H1 (cell line): ENCODE results near the gene NXPH1. TPM values are rescaled to one million over a fixed set of nuclear protein-coding genes. Genes with fewer than 3 reads are reported as not detected.

Source experiments
- CTCF ChIA-PET: fragments of 300-600 bp; sonication (Branson Sonifier 250); formaldehyde crosslinking; loops from one replicate; lab custom pipeline; 2021; ENCODE audit not compliant: partially characterized antibody; lab: Charles Lee
- POLR2A ChIA-PET: fragments of 300-600 bp; sonication (Branson Sonifier 250); formaldehyde crosslinking; loops from one replicate; lab custom pipeline; 2021; ENCODE audit warnings: inconsistent platforms; ENCODE audit not compliant: partially characterized antibody; lab: Charles Lee
- DNase-seq, 2 experiments: peaks; one replicate each; pipeline versions ENCODE4 v3.0.0 to v3.0.0-alpha.2; 2010 to 2022; ENCODE audit warnings: low spot score in 2 of 2, low read depth in 1 of 2, mixed read lengths in 1 of 2
- FAIRE-seq: peaks from 2 replicates; lab custom pipeline; 2011; peaks lifted over from hg19 to GRCh38; lab: Jason Lieb, UNC
- H2AFZ ChIP-seq: 2 replicates; pipeline ENCODE4 v1.8.1; 2012; ENCODE audit warnings: low read length, inconsistent platforms
- H2AK5ac ChIP-seq: 2 replicates; pipeline ENCODE4 v1.6.1; 2013; ENCODE audit warnings: low read depth, low read length
- H2BK120ac ChIP-seq: replicated peaks from 2 replicates; pipeline ENCODE3; 2013; ENCODE audit warnings: low read depth, low read length, inconsistent platforms
- H2BK12ac ChIP-seq: 2 replicates; pipeline ENCODE4 v1.6.1; 2013; ENCODE audit warnings: low read depth, low read length
- H2BK15ac ChIP-seq: 2 replicates; pipeline ENCODE4 v1.6.1; 2013; ENCODE audit warnings: low read length
- H2BK20ac ChIP-seq: 2 replicates; pipeline ENCODE4 v1.6.1; 2013; ENCODE audit warnings: low read length
- H2BK5ac ChIP-seq: 2 replicates; pipeline ENCODE4 v1.6.1; 2013; ENCODE audit warnings: low read depth, low read length
- H3K14ac ChIP-seq: 2 replicates; pipeline ENCODE4 v1.6.1; 2013; ENCODE audit warnings: inconsistent platforms; ENCODE audit not compliant: insufficient read length
- H3K18ac ChIP-seq: 2 replicates; pipeline ENCODE4 v1.6.1; 2013; ENCODE audit warnings: low read length; ENCODE audit errors: extremely low read depth
- H3K23ac ChIP-seq: 2 replicates; pipeline ENCODE4 v1.6.1; 2013; ENCODE audit warnings: inconsistent platforms; ENCODE audit not compliant: insufficient read length
- H3K23me2 ChIP-seq: 2 replicates; pipeline ENCODE4 v1.6.1; 2013; ENCODE audit warnings: low read depth, low read length
- H3K27ac ChIP-seq: 2 replicates; pipeline ENCODE4 v1.6.1; 2011; ENCODE audit warnings: low read depth, low read length, inconsistent platforms
- H3K27me3 ChIP-seq, 4 experiments: replicated peaks in 1 of 4; 1 replicate in 1 of 4; 2 replicates in 3 of 4; pipeline versions ENCODE4 v1.6.1 to v1.8.1; 2011 to 2013; ENCODE audit warnings: low read length in 3 of 4, mild to moderate bottlenecking in 3 of 4, inconsistent platforms in 2 of 4, mixed read lengths in 2 of 4, moderate library complexity in 1 of 4; ENCODE audit not compliant: control insufficient read depth in 3 of 4, insufficient read depth in 3 of 4; ENCODE audit errors: extremely low read depth in 1 of 4
- H3K36me3 ChIP-seq, 4 experiments: 2 replicates each; pipeline versions ENCODE4 v1.6.1 to v1.8.1; 2011 to 2013; ENCODE audit warnings: mild to moderate bottlenecking in 4 of 4, low read length in 3 of 4, moderate library complexity in 2 of 4, control low read depth in 1 of 4, inconsistent platforms in 1 of 4; ENCODE audit not compliant: insufficient read depth in 4 of 4, control insufficient read depth in 2 of 4
- H3K4ac ChIP-seq: replicated peaks from 2 replicates; pipeline ENCODE3; 2013; ENCODE audit warnings: low read length, low read depth, mixed read lengths, inconsistent platforms; ENCODE audit not compliant: insufficient read length
- H3K4me1 ChIP-seq, 4 experiments: replicated peaks in 1 of 4; 1 replicate in 1 of 4; 2 replicates in 3 of 4; pipeline versions ENCODE4 v1.6.1 to v1.8.1; 2011 to 2013; ENCODE audit warnings: low read length in 3 of 4, inconsistent platforms in 2 of 4, mixed read lengths in 1 of 4; ENCODE audit not compliant: insufficient read depth in 4 of 4, control insufficient read depth in 3 of 4
- H3K4me2 ChIP-seq, 2 experiments: 2 replicates each; pipeline versions ENCODE4 v1.6.1 to v1.8.1; 2011 to 2013; ENCODE audit warnings: low read depth in 2 of 2, low read length in 2 of 2, control low read depth in 1 of 2, inconsistent platforms in 1 of 2, mild to moderate bottlenecking in 1 of 2; ENCODE audit not compliant: insufficient read depth in 1 of 2
- H3K4me3 ChIP-seq, 4 experiments: fragments of 200-600, 300-600 bp in 1 of 4; sonication (generic), shearing (Covaris generic), sonication (Bioruptor Twin) in 1 of 4; 2 replicates each; pipeline versions ENCODE4 v1.5.1 to v1.8.1; 2011 to 2016; ENCODE audit warnings: low read length in 4 of 4, low read depth in 3 of 4, control low read depth in 2 of 4, inconsistent platforms in 2 of 4, mild to moderate bottlenecking in 2 of 4, mixed read lengths in 1 of 4, moderate library complexity in 1 of 4; ENCODE audit not compliant: insufficient read depth in 2 of 4; ENCODE audit errors: extremely low read depth in 1 of 4
- H3K56ac ChIP-seq: replicated peaks from 2 replicates; pipeline ENCODE3; 2013; ENCODE audit warnings: low read depth, mild to moderate bottlenecking, mixed read lengths, low read length, inconsistent platforms; ENCODE audit not compliant: insufficient read length
- H3K79me1 ChIP-seq: 2 replicates; pipeline ENCODE4 v1.6.1; 2013; ENCODE audit warnings: low read depth, low read length, control low read depth
- H3K79me2 ChIP-seq, 2 experiments: 2 replicates each; pipeline versions ENCODE4 v1.6.1 to v1.8.1; 2012 to 2013; ENCODE audit warnings: low read length in 2 of 2, mild to moderate bottlenecking in 2 of 2, inconsistent platforms in 1 of 2; ENCODE audit not compliant: insufficient read depth in 2 of 2, control insufficient read depth in 1 of 2
- H3K9ac ChIP-seq, 4 experiments: replicated peaks in 1 of 4; 1 replicate in 1 of 4; 2 replicates in 3 of 4; pipeline versions ENCODE4 v1.6.1 to v1.8.1; 2011 to 2013; ENCODE audit warnings: low read depth in 3 of 4, low read length in 3 of 4, control low read depth in 2 of 4, mild to moderate bottlenecking in 2 of 4, moderate library complexity in 2 of 4, inconsistent platforms in 1 of 4; ENCODE audit errors: extremely low read depth in 1 of 4
- H3K9me3 ChIP-seq, 2 experiments: 2 replicates each; pipeline versions ENCODE4 v1.6.1 to v1.8.1; 2012 to 2013; ENCODE audit warnings: mild to moderate bottlenecking in 2 of 2, moderate library complexity in 2 of 2, control low read depth in 1 of 2, inconsistent platforms in 1 of 2, low read depth in 1 of 2, low read length in 1 of 2, mixed read lengths in 1 of 2; ENCODE audit not compliant: insufficient read depth in 2 of 2
- H4K20me1 ChIP-seq, 2 experiments: replicated peaks in 1 of 2; 2 replicates each; pipeline versions ENCODE3 to v1.8.1; 2011 to 2013; ENCODE audit warnings: inconsistent platforms in 2 of 2, low read length in 2 of 2, mild to moderate bottlenecking in 1 of 2; ENCODE audit not compliant: insufficient read depth in 2 of 2, control insufficient read depth in 1 of 2
- H4K5ac ChIP-seq: 2 replicates; pipeline ENCODE4 v1.6.1; 2013; ENCODE audit warnings: low read length, low read depth, mixed read lengths, inconsistent platforms; ENCODE audit not compliant: insufficient read length
- H4K8ac ChIP-seq: 2 replicates; pipeline ENCODE4 v1.8.0; 2013; ENCODE audit warnings: mild to moderate bottlenecking, moderate library complexity, low read length, inconsistent platforms; ENCODE audit not compliant: insufficient read depth; ENCODE audit errors: extremely low read depth
- H4K91ac ChIP-seq: replicated peaks from 2 replicates; pipeline ENCODE3; 2013; ENCODE audit warnings: low read length, mixed read lengths, inconsistent platforms; ENCODE audit not compliant: insufficient read length
- ASH2L ChIP-seq: fragments of 200-600, 300-600 bp; sonication (generic); IDR thresholded peaks from one replicate; pipeline ENCODE4 v1.7.1; 2017; ENCODE audit warnings: low read length
- BCL11A ChIP-seq, 2 experiments: IDR thresholded peaks; one replicate each; pipeline ENCODE4 v1.6.1; 2011; ENCODE audit warnings: low read depth in 2 of 2, low read length in 2 of 2, mild to moderate bottlenecking in 2 of 2
- BRCA1 ChIP-seq: IDR thresholded peaks from 2 replicates; pipeline ENCODE4 v1.6.1; 2012; ENCODE audit warnings: low read depth, low read length, improper control_type of control experiment
- EZH2 ChIP-seq: fragments of 200-600 bp; sonication (generic); IDR thresholded peaks from 2 replicates; pipeline ENCODE4 v1.7.1; 2012; ENCODE audit warnings: low read depth, mild to moderate bottlenecking, moderate library complexity, low read length, inconsistent platforms; ENCODE audit not compliant: severe bottlenecking
- GABPA ChIP-seq: IDR thresholded peaks from 2 replicates; pipeline ENCODE4 v1.6.1; 2011; ENCODE audit warnings: mild to moderate bottlenecking, low read length, moderate library complexity, borderline replicate concordance; ENCODE audit not compliant: insufficient read depth
- HDAC6 ChIP-seq: IDR thresholded peaks from one replicate; pipeline ENCODE4 v1.7.1; 2012; ENCODE audit warnings: low read depth, mild to moderate bottlenecking, inconsistent platforms, low read length, moderate library complexity
- KDM4A ChIP-seq: IDR thresholded peaks from one replicate; pipeline ENCODE4 v1.7.1; 2012; ENCODE audit warnings: low read depth, mild to moderate bottlenecking, moderate library complexity, low read length, inconsistent platforms; ENCODE audit not compliant: severe bottlenecking
- NRF1 ChIP-seq: IDR thresholded peaks from 2 replicates; pipeline ENCODE4 v1.6.1; 2011; ENCODE audit warnings: mild to moderate bottlenecking, low read depth, low read length, improper control_type of control experiment
- POLR2A ChIP-seq, 2 experiments: IDR thresholded peaks; 1 replicate in 1 of 2; 2 replicates in 1 of 2; pipeline ENCODE4 v1.6.1; 2011; ENCODE audit warnings: low read depth in 2 of 2, low read length in 2 of 2, mild to moderate bottlenecking in 2 of 2; ENCODE audit errors: control extremely low read depth in 1 of 2
- POU5F1 ChIP-seq: IDR thresholded peaks from 2 replicates; pipeline ENCODE4 v1.6.1; 2011; ENCODE audit warnings: low read depth, mild to moderate bottlenecking, low read length, moderate library complexity
- TAF1 ChIP-seq: IDR thresholded peaks from 2 replicates; pipeline ENCODE4 v1.6.1; 2011; ENCODE audit warnings: mild to moderate bottlenecking, low read depth, low read length
- WGBS, 2 experiments: shearing (Covaris generic) in 1 of 2; methylation state at CpG; one replicate each; pipeline versions ENCODE4 v1.1.6 to v1.1.7; 2013 to 2015; ENCODE audit warnings: low lambda C conversion rate in 2 of 2, mixed read lengths in 2 of 2, inconsistent platforms in 1 of 2, low coverage in 1 of 2, missing lambda C conversion rate in 1 of 2; ENCODE audit not compliant: insufficient replicate concordance in 2 of 2, insufficient coverage in 1 of 2, insufficient read length in 1 of 2; ENCODE audit errors: extremely low coverage in 1 of 2, missing lambda C conversion rate in 1 of 2; 5-methylcytosine and 5-hydroxymethylcytosine counted together
- polyA plus RNA-seq, 7 experiments: library from polyadenylated mRNA; depleted of rRNA in 3 of 7; stranded (reverse) in 5 of 7; unstranded in 2 of 7; fragments of >200 nt in 5 of 7; fragments of 200-250 nt in 2 of 7; gene quantifications; 1 replicate in 5 of 7; 2 replicates in 1 of 7; 4 replicates in 1 of 7; pipeline versions ENCODE4 v1.2.1 to v1.2.3, GENCODE V29; 2011 to 2013; ENCODE audit warnings: missing spikeins in 2 of 7, mixed read lengths in 2 of 7
- total RNA-seq: library from RNA; stranded (reverse); fragmentation: NEBNext Ultra II Directional; extraction: Animal tissue kit (Norgen Biotek cat#: 25700); gene quantifications from 2 replicates; pipeline ENCODE4 v1.2.1, GENCODE V29; 2021
- TF ChIP-seq, protein P1 (sequence below): IDR thresholded peaks from 2 replicates; pipeline ENCODE4 v1.6.1; 2011; ENCODE audit warnings: low read length, improper control_type of control experiment

NXPH1 gene
- total and polyA plus RNA-seq, 2 of the 8 experiments (the other 6 are each of a cell fraction or from before 2014, with no cell fraction given): 0.14 to 1.0 TPM

GRCh38 chr7:8605221-8605620, 171.8 kb downstream of the NXPH1 start:
- Histone ChIP-seq H3K9me3 (no peaks in the 10 kb centered on the region), H4K91ac (no peak overlapping the region), H3K14ac (no peak overlapping the region), H3K9ac (no peak overlapping the region), H2AK5ac (no peak overlapping the region), H2AFZ (no peak overlapping the region), H2BK20ac (no peak overlapping the region), H3K4me3 (no peak overlapping the region), H3K23me2 (no peaks in the 10 kb centered on the region), H3K4me1 (peaks cover 0 to 5% (median 0%) of the 10 kb centered on the region in 4 experiments; a peak in 1 of 7 replicates), H2BK5ac (no peak overlapping the region), H3K18ac (no peak overlapping the region), H3K36me3 (no peaks in the 10 kb centered on the region)
- WGBS, 2 experiments: 93% methylated on average over 1 of the region's 1 CpG; no CpG with 5 or more reads in 1 of the 2 experiments
- DNase-seq: no peak
- TF ChIP-seq, protein P1, sequence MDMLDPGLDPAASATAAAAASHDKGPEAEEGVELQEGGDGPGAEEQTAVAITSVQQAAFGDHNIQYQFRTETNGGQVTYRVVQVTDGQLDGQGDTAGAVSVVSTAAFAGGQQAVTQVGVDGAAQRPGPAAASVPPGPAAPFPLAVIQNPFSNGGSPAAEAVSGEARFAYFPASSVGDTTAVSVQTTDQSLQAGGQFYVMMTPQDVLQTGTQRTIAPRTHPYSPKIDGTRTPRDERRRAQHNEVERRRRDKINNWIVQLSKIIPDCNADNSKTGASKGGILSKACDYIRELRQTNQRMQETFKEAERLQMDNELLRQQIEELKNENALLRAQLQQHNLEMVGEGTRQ: no peak
- TF ChIP-seq EZH2: no peak
- no peak for TF ChIP-seq ASH2L
- no peak for TF ChIP-seq BRCA1
- TF ChIP-seq TAF1: no peak
- no peak for TF ChIP-seq POLR2A (IDR thresholded peaks at IDR 0.05; ENCODE audit: control extremely low read depth in 1 of 2, low read depth in 2 of 2, low read length in 2 of 2)
- TF ChIP-seq POU5F1: no peak
- TF ChIP-seq BCL11A (IDR thresholded peaks at IDR 0.05; ENCODE audit: low read depth in 2 of 2, low read length in 2 of 2): no peak
- no peak for TF ChIP-seq GABPA
- no peak for TF ChIP-seq HDAC6
- TF ChIP-seq KDM4A: no peak
- no peak for TF ChIP-seq NRF1
- TF ChIP-seq, all 59 proteins: peak for 0
- no peak overlapping the region for H3K56ac ChIP-seq
- H2BK12ac ChIP-seq: no peak overlapping the region
- no peak for FAIRE-seq
- H3K4ac ChIP-seq: no peak overlapping the region
- no peak overlapping the region for H2BK15ac ChIP-seq
- H4K5ac ChIP-seq: no peak overlapping the region
- H3K79me2 ChIP-seq: no peaks in the 10 kb centered on the region
- H4K20me1 ChIP-seq: no peaks in the 10 kb centered on the region
- no peak overlapping the region for H2BK120ac ChIP-seq
- no peak overlapping the region for H3K27ac ChIP-seq
- ChIA-PET POLR2A (no interaction called here), CTCF (interaction anchor here (1.2 to 2.5 kb wide), 2 partner anchors 24 to 119 kb away, joined by 3 to 5 read pairs; no protein-coding TSS in a partner anchor)
- no peaks in the 10 kb centered on the region for H3K79me1 ChIP-seq
- H4K8ac ChIP-seq: no peak overlapping the region
- H3K27me3 ChIP-seq: no peaks in the 10 kb centered on the region
- no peak overlapping the region for H3K23ac ChIP-seq
- H3K4me2 ChIP-seq: no peak overlapping the region
